ENCODE data around the gene BANK1. TPM values are rescaled to one million over a fixed set of nuclear protein-coding genes. Genes with fewer than 3 reads are reported as not detected.

The BANK1 gene
- total RNA-seq, 2 experiments from 2014 or later, result 0.20 to 0.22 TPM

DNA sequence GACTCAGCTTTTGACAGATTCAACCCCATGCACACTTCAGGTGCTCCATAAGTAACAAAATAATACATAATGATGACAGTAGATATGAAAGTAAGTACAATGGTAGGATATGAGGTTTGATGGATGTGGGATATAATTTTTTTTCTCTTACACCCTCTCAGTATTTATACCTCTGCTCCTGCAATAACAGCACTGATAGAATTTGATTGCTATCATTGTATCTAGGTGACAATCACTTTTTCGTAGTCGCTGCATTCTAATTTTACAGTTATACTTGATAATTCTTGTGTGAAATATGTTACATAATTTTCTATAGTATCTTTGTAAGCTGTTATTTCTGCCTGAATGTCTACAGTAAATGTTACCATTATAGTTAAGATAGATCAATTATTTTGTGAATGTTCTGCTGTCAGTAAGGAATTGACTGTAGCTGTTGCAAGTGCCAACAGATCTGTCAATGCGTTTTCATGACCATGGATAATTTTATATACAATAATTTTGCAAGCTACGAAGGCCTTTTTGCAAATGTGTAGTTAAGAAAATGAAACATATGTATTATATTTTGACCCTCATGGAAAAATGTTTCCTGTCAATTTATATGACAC lies 128.9 kb downstream of the BANK1 start:
- TF ChIP-seq, protein P1, sequence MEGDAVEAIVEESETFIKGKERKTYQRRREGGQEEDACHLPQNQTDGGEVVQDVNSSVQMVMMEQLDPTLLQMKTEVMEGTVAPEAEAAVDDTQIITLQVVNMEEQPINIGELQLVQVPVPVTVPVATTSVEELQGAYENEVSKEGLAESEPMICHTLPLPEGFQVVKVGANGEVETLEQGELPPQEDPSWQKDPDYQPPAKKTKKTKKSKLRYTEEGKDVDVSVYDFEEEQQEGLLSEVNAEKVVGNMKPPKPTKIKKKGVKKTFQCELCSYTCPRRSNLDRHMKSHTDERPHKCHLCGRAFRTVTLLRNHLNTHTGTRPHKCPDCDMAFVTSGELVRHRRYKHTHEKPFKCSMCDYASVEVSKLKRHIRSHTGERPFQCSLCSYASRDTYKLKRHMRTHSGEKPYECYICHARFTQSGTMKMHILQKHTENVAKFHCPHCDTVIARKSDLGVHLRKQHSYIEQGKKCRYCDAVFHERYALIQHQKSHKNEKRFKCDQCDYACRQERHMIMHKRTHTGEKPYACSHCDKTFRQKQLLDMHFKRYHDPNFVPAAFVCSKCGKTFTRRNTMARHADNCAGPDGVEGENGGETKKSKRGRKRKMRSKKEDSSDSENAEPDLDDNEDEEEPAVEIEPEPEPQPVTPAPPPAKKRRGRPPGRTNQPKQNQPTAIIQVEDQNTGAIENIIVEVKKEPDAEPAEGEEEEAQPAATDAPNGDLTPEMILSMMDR (IDR thresholded peaks at IDR 0.05), result no peak
- H3K27me3 ChIP-seq (ENCODE audit: control insufficient read depth in 1 of 2, insufficient read depth in 2 of 2, low read length in 2 of 2), result no peaks in the 10 kb centered on the region
- no peak overlapping the region for H3K27ac ChIP-seq (ENCODE audit: low read depth in 1 of 2, low read length in 2 of 2)
- ATAC-seq (ENCODE audit: poor library complexity) (no peak), DNase-seq (no peak)
- no peaks in the 10 kb centered on the region for H3K4me1 Mint-ChIP-seq (ENCODE audit: low read depth)
- no peak overlapping the region for H3K4me3 Mint-ChIP-seq
- H3K4me3 ChIP-seq (ENCODE audit: low read length), result no peak overlapping the region
- ChIA-PET POLR2A (no interaction called here), CTCF (no interaction called here)
- H3K27ac Mint-ChIP-seq, result no peak overlapping the region
- H3K9me3 ChIP-seq (ENCODE audit: control insufficient read depth in 1 of 2, insufficient read depth in 1 of 2, low read length in 2 of 2), result no peaks in the 10 kb centered on the region
- intact Hi-C loops (cut with DNase I, micrococcal nuclease), result no loop called here
- H3K9me3 Mint-ChIP-seq, result no peaks in the 10 kb centered on the region
- H3K27me3 Mint-ChIP-seq, result no peaks in the 10 kb centered on the region
- H3K36me3 ChIP-seq (ENCODE audit: insufficient read depth, low read length), result no peaks in the 10 kb centered on the region
- no peaks in the 10 kb centered on the region for H3K36me3 Mint-ChIP-seq (ENCODE audit: low read depth)
- H3K4me1 ChIP-seq (ENCODE audit: insufficient read depth, low read length), result no peaks in the 10 kb centered on the region

DNA sequence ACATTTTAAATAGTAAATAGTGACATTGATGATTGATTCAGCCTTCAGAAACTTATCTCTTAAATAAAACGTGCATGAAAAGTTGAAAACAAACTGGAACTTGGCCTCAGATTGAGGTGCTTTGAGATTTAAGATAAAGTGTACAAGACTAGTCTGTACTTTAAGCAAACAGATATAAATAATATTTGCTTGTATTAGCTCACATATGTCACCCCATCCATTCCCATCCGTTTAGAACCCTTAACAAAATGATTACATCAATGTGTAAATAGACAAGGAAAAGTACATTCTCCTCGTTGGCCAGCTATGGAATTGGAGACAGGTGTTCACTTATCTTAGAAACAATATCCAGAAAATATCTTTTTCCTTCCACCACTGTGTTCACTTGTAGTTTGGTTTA lies 130.8 kb downstream of the BANK1 start:
- Mint-ChIP-seq H3K9me3 (no peaks in the 10 kb centered on the region), H3K4me1 (ENCODE audit: low read depth) (no peaks in the 10 kb centered on the region), H3K36me3 (ENCODE audit: low read depth) (no peaks in the 10 kb centered on the region), H3K27ac (no peak overlapping the region), H3K27me3 (no peaks in the 10 kb centered on the region), H3K4me3 (no peak overlapping the region)
- no peak for DNase-seq
- CTCF ChIA-PET, result no interaction called here
- Histone ChIP-seq H3K4me1 (ENCODE audit: insufficient read depth, low read length) (no peaks in the 10 kb centered on the region), H3K9me3 (ENCODE audit: control insufficient read depth in 1 of 2, insufficient read depth in 1 of 2, low read length in 2 of 2) (no peaks in the 10 kb centered on the region), H3K36me3 (ENCODE audit: insufficient read depth, low read length) (no peaks in the 10 kb centered on the region), H3K27ac (ENCODE audit: low read depth in 1 of 2, low read length in 2 of 2) (no peak overlapping the region), H3K4me3 (ENCODE audit: low read length) (no peak overlapping the region), H3K27me3 (ENCODE audit: control insufficient read depth in 1 of 2, insufficient read depth in 2 of 2, low read length in 2 of 2) (no peaks in the 10 kb centered on the region)
- no peak for ATAC-seq (ENCODE audit: poor library complexity)
- intact Hi-C loops (cut with DNase I, micrococcal nuclease), result no loop called here
- POLR2A ChIA-PET, result no interaction called here
- TF ChIP-seq, protein P1 (IDR thresholded peaks at IDR 0.05), result no peak

DNA sequence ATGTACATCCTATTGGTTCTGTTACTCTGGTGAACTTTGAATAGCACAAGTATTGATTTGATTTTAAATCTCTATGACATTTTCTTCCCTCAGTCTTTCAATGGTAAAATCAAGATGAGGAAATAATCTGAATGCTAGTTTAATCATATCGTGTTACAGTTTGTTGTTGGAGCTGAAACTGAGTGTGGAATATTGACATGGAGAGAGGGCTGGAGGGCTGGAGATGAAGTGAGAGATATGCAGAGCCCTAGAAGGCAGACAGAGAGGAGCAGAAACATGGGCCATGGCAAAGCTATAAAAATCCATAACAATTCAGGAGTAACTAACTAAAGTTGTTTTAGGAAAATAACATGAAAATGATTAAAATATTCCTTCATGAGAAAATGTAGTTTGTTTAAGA lies 141.1 kb downstream of the BANK1 start:
- H3K4me1 Mint-ChIP-seq (ENCODE audit: low read depth), result no peaks in the 10 kb centered on the region
- Histone ChIP-seq H3K36me3 (ENCODE audit: insufficient read depth, low read length) (no peaks in the 10 kb centered on the region), H3K27ac (ENCODE audit: low read depth in 1 of 2, low read length in 2 of 2) (no peak overlapping the region), H3K4me1 (ENCODE audit: insufficient read depth, low read length) (no peaks in the 10 kb centered on the region), H3K27me3 (ENCODE audit: control insufficient read depth in 1 of 2, insufficient read depth in 2 of 2, low read length in 2 of 2) (no peaks in the 10 kb centered on the region), H3K4me3 (ENCODE audit: low read length) (no peak overlapping the region), H3K9me3 (ENCODE audit: control insufficient read depth in 1 of 2, insufficient read depth in 1 of 2, low read length in 2 of 2) (no peaks in the 10 kb centered on the region)
- peaks cover 2% of the 10 kb centered on the region for H3K9me3 Mint-ChIP-seq
- CTCF ChIA-PET, result no interaction called here
- ATAC-seq (ENCODE audit: poor library complexity) (no peak), DNase-seq (no peak)
- no peak overlapping the region for H3K4me3 Mint-ChIP-seq
- POLR2A ChIA-PET, result no interaction called here
- no peaks in the 10 kb centered on the region for H3K36me3 Mint-ChIP-seq (ENCODE audit: low read depth)
- no peak overlapping the region for H3K27ac Mint-ChIP-seq
- intact Hi-C loops (cut with DNase I, micrococcal nuclease), result no loop called here
- H3K27me3 Mint-ChIP-seq, result no peaks in the 10 kb centered on the region
- TF ChIP-seq, protein P1 (IDR thresholded peaks at IDR 0.05), result no peak

All from CD4-positive, alpha-beta T cell (primary cell).